Liver (tissue), 9 donors: ENCODE results near the gene TRPC4. TPM values are rescaled to one million over a fixed set of nuclear protein-coding genes. Genes with fewer than 3 reads are reported as not detected.

Experiments
- DNase-seq: peaks from one replicate; pipeline ENCODE4 v3.0.0-alpha.2; 2017; ENCODE audit warnings: low spot score
- H3K27ac ChIP-seq, 2 donors: one replicate each; pipeline ENCODE4 v1.7.0; 2013; ENCODE audit warnings: inconsistent platforms in 2 of 2, low read length in 2 of 2, control low read depth in 1 of 2, low read depth in 1 of 2, mild to moderate bottlenecking in 1 of 2
- H3K27me3 ChIP-seq, 4 donors: one replicate each; pipeline versions ENCODE4 v1.6.1 to v1.7.0; 2013; ENCODE audit warnings: low read length in 3 of 4, inconsistent platforms in 1 of 4, mild to moderate bottlenecking in 1 of 4, moderate library complexity in 1 of 4; ENCODE audit not compliant: control insufficient read depth in 4 of 4, insufficient read depth in 4 of 4
- H3K36me3 ChIP-seq, 4 donors: one replicate each; pipeline versions ENCODE4 v1.6.1 to v1.7.0; 2013; ENCODE audit warnings: low read length in 3 of 4, mild to moderate bottlenecking in 3 of 4, low read depth in 1 of 4, moderate library complexity in 1 of 4; ENCODE audit not compliant: control insufficient read depth in 4 of 4, insufficient read depth in 3 of 4
- H3K4me1 ChIP-seq, 4 donors: one replicate each; pipeline versions ENCODE4 v1.6.1 to v1.7.0; 2013; ENCODE audit warnings: low read length in 3 of 4, mild to moderate bottlenecking in 3 of 4, moderate library complexity in 1 of 4; ENCODE audit not compliant: control insufficient read depth in 4 of 4, insufficient read depth in 4 of 4
- H3K4me3 ChIP-seq, 3 donors: one replicate each; pipeline versions ENCODE4 v1.6.1 to v1.7.0; 2013; ENCODE audit warnings: low read length in 3 of 3, control low read depth in 1 of 3, low read depth in 1 of 3, mild to moderate bottlenecking in 1 of 3
- H3K9ac ChIP-seq, 2 donors: one replicate each; pipeline ENCODE4 v1.7.0; 2013; ENCODE audit warnings: low read length in 2 of 2, mild to moderate bottlenecking in 2 of 2, moderate library complexity in 2 of 2, control low read depth in 1 of 2, low read depth in 1 of 2
- H3K9me3 ChIP-seq, 4 donors: one replicate each; pipeline versions ENCODE4 v1.6.1 to v1.7.0; 2013; ENCODE audit warnings: low read length in 3 of 4; ENCODE audit not compliant: control insufficient read depth in 4 of 4
- ATF3 ChIP-seq: IDR thresholded peaks from 2 replicates; pipeline ENCODE4 v1.6.1; 2016; ENCODE audit warnings: antibody characterized with exemption
- CTCF ChIP-seq: fragments of 150-350 bp; IDR thresholded peaks from 2 replicates; pipeline ENCODE4 v1.5.1; 2017; ENCODE audit warnings: improper control_type of control experiment, low read depth, low read length; ENCODE audit not compliant: missing input control
- EGR1 ChIP-seq, 2 donors: IDR thresholded peaks; 2 replicates each; pipeline ENCODE4 v1.6.1; 2016 to 2018; ENCODE audit warnings: antibody characterized with exemption in 2 of 2, low read depth in 2 of 2
- FOXA1 ChIP-seq: IDR thresholded peaks from 2 replicates; pipeline ENCODE4 v1.6.1; 2016; ENCODE audit warnings: antibody characterized with exemption
- FOXA2 ChIP-seq: IDR thresholded peaks from 2 replicates; pipeline ENCODE4 v1.6.1; 2016; ENCODE audit warnings: antibody characterized with exemption
- GABPA ChIP-seq, 2 donors: IDR thresholded peaks in 1 of 2; conservative IDR thresholded peaks in 1 of 2; 2 replicates each; pipeline ENCODE4 v1.6.1; 2016; ENCODE audit warnings: antibody characterized with exemption in 2 of 2, mild to moderate bottlenecking in 1 of 2, moderate library complexity in 1 of 2
- HNF4A ChIP-seq, 2 donors: conservative IDR thresholded peaks; 2 replicates each; pipeline ENCODE4 v1.6.1; 2016; ENCODE audit warnings: antibody characterized with exemption in 2 of 2, mild to moderate bottlenecking in 2 of 2
- HNF4G ChIP-seq: IDR thresholded peaks from 2 replicates; pipeline ENCODE4 v1.6.1; 2016; ENCODE audit warnings: antibody characterized with exemption
- JUND ChIP-seq, 2 donors: IDR thresholded peaks; 2 replicates each; pipeline ENCODE4 v1.6.1; 2016; ENCODE audit warnings: antibody characterized with exemption in 2 of 2
- MAX ChIP-seq: IDR thresholded peaks from 2 replicates; pipeline ENCODE4 v1.6.1; 2016; ENCODE audit warnings: antibody characterized with exemption
- NR2F2 ChIP-seq: IDR thresholded peaks from 2 replicates; pipeline ENCODE4 v1.6.1; 2016; ENCODE audit warnings: antibody characterized with exemption
- RAD21 ChIP-seq, 2 donors: IDR thresholded peaks; 2 replicates each; pipeline ENCODE4 v1.6.1; 2016; ENCODE audit warnings: antibody characterized with exemption in 2 of 2, mild to moderate bottlenecking in 2 of 2
- REST ChIP-seq: IDR thresholded peaks from 2 replicates; pipeline ENCODE4 v1.6.1; 2016; ENCODE audit warnings: antibody characterized with exemption, mild to moderate bottlenecking
- RXRA ChIP-seq, 2 donors: IDR thresholded peaks; 2 replicates each; pipeline ENCODE4 v1.6.1; 2017 to 2018; ENCODE audit warnings: antibody characterized with exemption in 2 of 2, mild to moderate bottlenecking in 1 of 2
- SP1 ChIP-seq: IDR thresholded peaks from 2 replicates; pipeline ENCODE4 v1.6.1; 2018; ENCODE audit warnings: antibody characterized with exemption, mild to moderate bottlenecking
- TAF1 ChIP-seq: conservative IDR thresholded peaks from 2 replicates; pipeline ENCODE4 v1.6.1; 2016; ENCODE audit warnings: antibody characterized with exemption, mild to moderate bottlenecking
- YY1 ChIP-seq: IDR thresholded peaks from 2 replicates; pipeline ENCODE4 v1.6.1; 2016; ENCODE audit warnings: antibody characterized with exemption, mild to moderate bottlenecking
- ZBTB33 ChIP-seq: IDR thresholded peaks from 2 replicates; pipeline ENCODE4 v1.6.1; 2016; ENCODE audit warnings: antibody characterized with exemption
- WGBS: extraction: QIAGEN DNeasy Blood & Tissue Kit; methylation state at CpG from one replicate; pipeline ENCODE4 v1.1.7; 2013; 5-methylcytosine and 5-hydroxymethylcytosine counted together
- polyA plus RNA-seq, 2 donors: library from polyadenylated mRNA; stranded (reverse) in 1 of 2; unstranded in 1 of 2; fragments of 200-250 nt in 1 of 2; fragments of >200 nt in 1 of 2; fragmentation: Nextera tagmentation in 1 of 2; extraction: Ambion mirVana in 1 of 2; gene quantifications; one replicate each; pipeline versions ENCODE4 v1.2.1 to v1.2.3, GENCODE V29; 2013 to 2015
- total RNA-seq, 2 donors: library from RNA; depleted of rRNA; stranded (reverse); fragments of >200 nt; gene quantifications; one replicate each; pipeline ENCODE4 v1.2.3, GENCODE V29; 2014
- donor health status: healthy.
- donor health status: healthy.
- donor health status: healthy.
- donor health status: healthy.
- donor health status: healthy.

Gene TRPC4
- total and polyA plus RNA-seq, 4 donors: 0.04 to 0.17 (median 0.05) TPM; not detected in 1

GRCh38 chr13:37886879-37887278 is 17.3 kb upstream of the TRPC4 start:
- Histone ChIP-seq H3K4me3 (no peak overlapping the region), H3K9ac (no peak overlapping the region), H3K27me3 (no peaks in the 10 kb centered on the region), H3K36me3 (no peaks in the 10 kb centered on the region), H3K4me1 (no peaks in the 10 kb centered on the region), H3K27ac (no peak overlapping the region), H3K9me3 (no peaks in the 10 kb centered on the region)
- WGBS: 76% methylated on average over 4 of the region's 4 CpGs
- DNase-seq: no peak
- TF ChIP-seq ATF3 (no peak), YY1 (no peak), JUND (IDR thresholded peaks at IDR 0.05) (no peak), REST (no peak), EGR1 (IDR thresholded peaks at IDR 0.05; ENCODE audit: low read depth in 2 of 2) (no peak), CTCF (no peak), NR2F2 (no peak), SP1 (no peak), RXRA (IDR thresholded peaks at IDR 0.05) (no peak), FOXA1 (no peak), TAF1 (no peak), HNF4A (conservative IDR thresholded peaks at IDR 0.05) (no peak), RAD21 (IDR thresholded peaks at IDR 0.05) (no peak), MAX (no peak), ZBTB33 (no peak), GABPA (IDR thresholded peaks at IDR 0.05 in 1 of 2, conservative IDR thresholded peaks at IDR 0.05 in 1 of 2) (no peak), HNF4G (no peak)

GRCh38 chr13:37884674-37885073 is 15.1 kb upstream of the TRPC4 start:
- Histone ChIP-seq H3K27ac (no peak overlapping the region), H3K4me1 (no peaks in the 10 kb centered on the region), H3K9me3 (no peaks in the 10 kb centered on the region), H3K9ac (no peak overlapping the region), H3K4me3 (no peak overlapping the region), H3K36me3 (no peaks in the 10 kb centered on the region), H3K27me3 (no peaks in the 10 kb centered on the region)
- no peak for DNase-seq
- TF ChIP-seq NR2F2 (no peak), HNF4G (no peak), MAX (no peak), CTCF (no peak), RAD21 (IDR thresholded peaks at IDR 0.05) (no peak), RXRA (IDR thresholded peaks at IDR 0.05) (no peak), TAF1 (no peak), FOXA2 (no peak), HNF4A (conservative IDR thresholded peaks at IDR 0.05) (no peak)
- WGBS: 95% methylated on average over 2 of the region's 2 CpGs
